ENCODE data around the gene MRPL57. TPM values are rescaled to one million over a fixed set of nuclear protein-coding genes. Genes with fewer than 3 reads are reported as not detected.
"Not testable (repeated sequence)": the region's sequence is repeated elsewhere in the genome, so short reads cannot be mapped to it uniquely, and the experiment has no call there.

Gene MRPL57
- 27.5 and 27.9 TPM in 2 replicates for total RNA-seq
- long read RNA-seq, transcript MRPL57-201 (2 exons, 2,246 nt), result major isoform, 32 of 34 reads
- long read RNA-seq, partial matches to known transcripts, result 0 of 34 reads
- long read RNA-seq, other reads (novel, unspliced or antisense), result 2 of 34 reads

DNA sequence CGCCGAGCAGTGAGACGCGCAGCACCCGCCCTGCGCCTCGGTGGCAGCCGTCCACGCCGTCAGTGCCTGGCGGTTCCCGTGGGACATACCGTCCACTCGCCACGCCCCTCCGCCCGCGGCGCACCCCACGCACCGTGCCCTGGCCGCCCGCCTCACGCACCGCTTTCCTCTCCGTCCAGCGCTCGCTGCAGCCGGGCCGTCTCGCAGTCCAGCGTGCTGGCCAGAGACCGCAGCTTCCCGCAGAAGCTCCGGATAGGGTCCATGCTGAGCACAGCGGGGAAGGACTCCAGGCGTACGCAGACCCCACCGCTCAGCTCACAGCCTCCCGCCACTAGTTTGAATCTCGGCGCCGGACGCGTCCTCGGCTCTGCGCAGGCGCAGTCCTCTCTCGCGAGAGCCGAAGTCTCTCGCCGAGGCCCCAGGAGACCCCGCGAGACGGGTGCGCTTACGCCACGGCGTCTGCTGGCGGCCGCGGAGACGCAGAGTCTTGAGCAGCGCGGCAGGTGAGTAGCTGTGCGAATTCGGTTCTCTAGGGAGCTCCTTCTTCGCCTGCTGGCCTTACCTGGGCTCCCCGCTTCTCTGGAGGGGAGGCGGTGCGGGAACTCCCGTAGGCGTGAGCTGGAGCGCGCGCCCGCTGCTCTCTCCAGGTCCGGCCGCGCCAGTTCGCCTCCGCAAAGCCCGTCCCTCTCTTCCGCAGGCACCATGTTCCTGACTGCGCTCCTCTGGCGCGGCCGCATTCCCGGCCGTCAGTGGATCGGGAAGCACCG is at the start of gene MRPL57, which contains the start of gene SKA3:
Gene MRPL57 (plus strand): TSS at position 444 of the 767 bp plus-strand sequence. CDS start 259 bp downstream, at position 703.
Gene SKA3 (minus strand): TSS at position 338 of the 767 bp plus-strand sequence. CDS start 75 bp downstream, at position 263.
- peak; percentile 91 for DNase-seq (ENCODE audit: low read depth, low spot score)
- H3K36me3 Mint-ChIP-seq (ENCODE audit: low read depth), result peaks cover 13% of the 10 kb centered on the region
- peak within 1 kb of the TSS; percentile 97 for H3K4me3 Mint-ChIP-seq
- TF ChIP-seq, protein P1, sequence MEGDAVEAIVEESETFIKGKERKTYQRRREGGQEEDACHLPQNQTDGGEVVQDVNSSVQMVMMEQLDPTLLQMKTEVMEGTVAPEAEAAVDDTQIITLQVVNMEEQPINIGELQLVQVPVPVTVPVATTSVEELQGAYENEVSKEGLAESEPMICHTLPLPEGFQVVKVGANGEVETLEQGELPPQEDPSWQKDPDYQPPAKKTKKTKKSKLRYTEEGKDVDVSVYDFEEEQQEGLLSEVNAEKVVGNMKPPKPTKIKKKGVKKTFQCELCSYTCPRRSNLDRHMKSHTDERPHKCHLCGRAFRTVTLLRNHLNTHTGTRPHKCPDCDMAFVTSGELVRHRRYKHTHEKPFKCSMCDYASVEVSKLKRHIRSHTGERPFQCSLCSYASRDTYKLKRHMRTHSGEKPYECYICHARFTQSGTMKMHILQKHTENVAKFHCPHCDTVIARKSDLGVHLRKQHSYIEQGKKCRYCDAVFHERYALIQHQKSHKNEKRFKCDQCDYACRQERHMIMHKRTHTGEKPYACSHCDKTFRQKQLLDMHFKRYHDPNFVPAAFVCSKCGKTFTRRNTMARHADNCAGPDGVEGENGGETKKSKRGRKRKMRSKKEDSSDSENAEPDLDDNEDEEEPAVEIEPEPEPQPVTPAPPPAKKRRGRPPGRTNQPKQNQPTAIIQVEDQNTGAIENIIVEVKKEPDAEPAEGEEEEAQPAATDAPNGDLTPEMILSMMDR (conservative IDR thresholded peaks at IDR 0.05), result peak; percentile 30
- H3K27ac Mint-ChIP-seq (ENCODE audit: unreplicated experiment), result peak within 1 kb of the TSS; percentile 98
- H3K9me3 Mint-ChIP-seq, result no peaks in the 10 kb centered on the region
- H3K27me3 Mint-ChIP-seq (ENCODE audit: low read depth), result no peaks in the 10 kb centered on the region
- peaks cover 19% of the 10 kb centered on the region for H3K4me1 Mint-ChIP-seq

DNA sequence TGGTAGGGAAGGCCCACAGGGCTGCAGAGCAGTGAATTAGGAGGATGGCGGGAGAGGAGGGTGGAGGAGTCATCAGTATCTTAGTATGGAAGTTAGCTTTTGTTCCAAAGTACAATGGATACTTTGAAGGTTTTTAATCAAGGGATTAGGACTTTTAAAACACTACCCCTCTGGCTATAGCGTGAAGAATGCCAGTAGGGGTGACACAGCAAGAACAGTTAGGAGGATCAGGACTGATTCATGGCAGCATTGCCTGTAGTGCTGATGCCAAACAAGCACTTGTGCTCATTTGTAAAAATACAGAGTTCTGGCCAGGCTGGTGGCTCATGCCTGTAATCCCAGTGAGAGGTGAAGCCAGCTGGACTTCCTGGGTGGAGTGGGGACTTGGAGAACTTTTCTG is 46.3 kb upstream of the MRPL57 start:
- H3K4me3 Mint-ChIP-seq, result no peak overlapping the region
- no peak for DNase-seq (ENCODE audit: low read depth, low spot score)
- no peaks in the 10 kb centered on the region for H3K9me3 Mint-ChIP-seq
- H3K4me1 Mint-ChIP-seq, result peaks cover 8% of the 10 kb centered on the region
- H3K27me3 Mint-ChIP-seq (ENCODE audit: low read depth), result peaks cover 13% of the 10 kb centered on the region
- TF ChIP-seq, protein P1 (conservative IDR thresholded peaks at IDR 0.05), result no peak
- no peaks in the 10 kb centered on the region for H3K36me3 Mint-ChIP-seq (ENCODE audit: low read depth)
- peak overlapping the region; percentile 84 for H3K27ac Mint-ChIP-seq (ENCODE audit: unreplicated experiment)

DNA sequence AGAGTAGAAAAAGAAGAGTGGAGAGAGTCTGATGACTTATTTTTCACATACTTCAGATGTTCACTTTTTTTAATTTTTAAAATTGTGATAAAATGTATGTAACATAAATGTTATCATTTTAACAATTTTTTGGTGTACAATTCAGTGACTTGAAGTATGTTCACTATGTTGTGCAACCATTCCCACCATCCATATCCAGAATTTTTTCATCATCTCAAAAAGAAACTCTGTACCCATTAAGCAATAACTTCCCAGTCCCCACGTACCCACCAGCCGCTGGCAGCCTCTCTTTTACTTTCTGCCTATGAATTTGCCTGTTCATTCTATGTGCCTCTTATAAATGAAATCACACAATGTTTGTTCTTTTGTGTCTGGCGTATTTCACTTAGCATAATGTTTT is 43.4 kb upstream of the MRPL57 start:
- no peak overlapping the region for H3K4me3 Mint-ChIP-seq
- H3K4me1 Mint-ChIP-seq, result peaks cover 4% of the 10 kb centered on the region
- no peaks in the 10 kb centered on the region for H3K9me3 Mint-ChIP-seq
- no peak for DNase-seq (ENCODE audit: low read depth, low spot score)
- peaks cover 16% of the 10 kb centered on the region for H3K27me3 Mint-ChIP-seq (ENCODE audit: low read depth)
- no peak overlapping the region for H3K27ac Mint-ChIP-seq (ENCODE audit: unreplicated experiment)
- H3K36me3 Mint-ChIP-seq (ENCODE audit: low read depth), result no peaks in the 10 kb centered on the region
- TF ChIP-seq, protein P1 (conservative IDR thresholded peaks at IDR 0.05), result no peak

DNA sequence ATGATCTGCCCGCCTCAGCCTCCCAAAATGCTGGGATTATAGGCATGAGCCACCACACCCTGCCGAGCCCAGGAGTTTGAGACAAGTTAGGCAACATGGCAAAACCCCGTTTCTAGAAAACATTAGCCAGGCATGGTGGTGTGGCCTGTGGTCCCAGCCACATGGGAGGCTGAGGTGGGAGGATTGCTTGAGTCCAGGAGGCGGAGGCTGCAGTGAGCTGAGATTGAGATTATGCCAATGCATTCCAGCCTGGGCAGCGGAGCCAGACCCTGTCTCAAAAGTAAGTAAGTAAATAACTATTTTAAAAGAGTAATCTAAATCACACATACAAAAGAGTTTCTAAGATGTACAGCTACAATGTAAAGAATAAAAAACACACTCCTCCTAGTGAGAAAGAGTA is 42.0 kb upstream of the MRPL57 start:
- no peaks in the 10 kb centered on the region for H3K36me3 Mint-ChIP-seq (ENCODE audit: low read depth)
- H3K4me3 Mint-ChIP-seq, result no peak overlapping the region
- TF ChIP-seq, protein P1 (conservative IDR thresholded peaks at IDR 0.05), result no peak
- H3K9me3 Mint-ChIP-seq, result no peaks in the 10 kb centered on the region
- H3K4me1 Mint-ChIP-seq, result peaks cover 6% of the 10 kb centered on the region
- DNase-seq (ENCODE audit: low read depth, low spot score), result no peak
- no peak overlapping the region for H3K27ac Mint-ChIP-seq (ENCODE audit: unreplicated experiment)
- H3K27me3 Mint-ChIP-seq (ENCODE audit: low read depth), result peaks cover 16% of the 10 kb centered on the region

DNA sequence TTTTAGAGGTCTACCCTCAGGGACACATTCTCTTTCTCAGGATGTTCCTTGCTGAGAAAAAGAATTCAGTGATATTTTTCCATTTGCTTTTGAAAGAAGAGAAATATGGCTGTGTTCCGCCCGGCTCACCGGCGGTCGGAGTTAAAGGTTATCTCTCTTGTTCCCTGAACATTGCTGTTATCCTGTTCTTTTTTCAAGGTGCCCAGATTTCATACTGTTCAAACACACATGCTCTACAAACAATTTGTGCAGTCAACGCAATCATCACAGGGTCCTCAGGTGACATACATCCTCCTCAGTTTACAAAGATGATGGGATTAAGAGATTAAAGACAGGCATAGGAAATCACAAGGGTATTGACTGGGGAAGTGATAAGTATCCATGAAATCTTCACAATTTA is 40.6 kb upstream of the MRPL57 start:
- H3K36me3 Mint-ChIP-seq (ENCODE audit: low read depth); H3K27ac Mint-ChIP-seq (ENCODE audit: unreplicated experiment); H3K4me3 Mint-ChIP-seq; DNase-seq (ENCODE audit: low read depth, low spot score); H3K9me3 Mint-ChIP-seq: not testable (repeated sequence)
- Mint-ChIP-seq H3K4me1 (peaks cover 15% of the 10 kb centered on the region), H3K27me3 (ENCODE audit: low read depth) (peaks cover 16% of the 10 kb centered on the region)

DNA sequence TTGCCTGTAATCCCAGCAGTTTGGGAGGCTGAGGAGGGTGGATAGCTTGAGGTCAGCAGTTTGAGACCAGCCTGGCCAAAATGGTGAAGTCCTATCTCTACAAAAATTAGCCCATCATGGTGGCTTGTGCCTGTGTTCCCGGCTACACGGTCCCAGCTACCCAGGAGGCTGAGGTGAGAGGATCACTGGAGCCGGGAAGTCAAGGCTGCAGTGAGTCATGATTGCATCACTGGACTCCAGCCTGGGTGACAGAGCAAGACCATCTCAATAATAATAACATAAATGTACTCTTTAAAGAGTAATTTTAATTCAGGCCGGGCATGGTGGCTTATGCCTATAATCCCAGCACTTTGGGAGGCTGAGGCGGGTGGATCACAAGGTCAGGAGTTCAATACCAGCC is 38.8 kb upstream of the MRPL57 start:
- peaks cover 23% of the 10 kb centered on the region for H3K4me1 Mint-ChIP-seq
- no peak for DNase-seq (ENCODE audit: low read depth, low spot score)
- H3K9me3 Mint-ChIP-seq, result peaks cover 3% of the 10 kb centered on the region
- peaks cover 12% of the 10 kb centered on the region for H3K27me3 Mint-ChIP-seq (ENCODE audit: low read depth)
- H3K4me3 Mint-ChIP-seq, result no peak overlapping the region
- H3K36me3 Mint-ChIP-seq (ENCODE audit: low read depth), result peaks cover 5% of the 10 kb centered on the region
- H3K27ac Mint-ChIP-seq (ENCODE audit: unreplicated experiment), result no peak overlapping the region
- TF ChIP-seq, protein P1 (conservative IDR thresholded peaks at IDR 0.05), result no peak
